Muscle layer of duodenum (tissue), 2 donors: ENCODE measurements around the gene KMT2D.

Experiments used
- H3K27ac ChIP-seq: one replicate; pipeline ENCODE4 v1.7.0; 2013; ENCODE audit warnings: mild to moderate bottlenecking, low read length
- H3K27me3 ChIP-seq: one replicate; pipeline ENCODE4 v1.7.0; 2013; ENCODE audit warnings: low read depth, mild to moderate bottlenecking, control low read depth, low read length
- H3K36me3 ChIP-seq, 2 donors: one replicate each; pipeline ENCODE4 v1.7.0; 2013; ENCODE audit warnings: low read length in 2 of 2, control low read depth in 1 of 2, mild to moderate bottlenecking in 1 of 2; ENCODE audit not compliant: insufficient read depth in 2 of 2, control insufficient read depth in 1 of 2
- H3K4me1 ChIP-seq, 2 donors: one replicate each; pipeline ENCODE4 v1.7.0; 2013; ENCODE audit warnings: low read length in 2 of 2, mild to moderate bottlenecking in 2 of 2, control low read depth in 1 of 2, moderate library complexity in 1 of 2; ENCODE audit not compliant: insufficient read depth in 2 of 2, control insufficient read depth in 1 of 2
- H3K4me3 ChIP-seq, 2 donors: one replicate each; pipeline ENCODE4 v1.7.0; 2013; ENCODE audit warnings: low read length in 2 of 2, low read depth in 1 of 2, mild to moderate bottlenecking in 1 of 2
- H3K9me3 ChIP-seq, 2 donors: one replicate each; pipeline ENCODE4 v1.7.0; 2013; ENCODE audit warnings: low read length in 2 of 2, control low read depth in 1 of 2, mild to moderate bottlenecking in 1 of 2; ENCODE audit not compliant: control insufficient read depth in 1 of 2
- donor health status: healthy.

KMT2D gene

GRCh38 chr12:49030119-49030518 is 30.5 kb downstream of the KMT2D start:
- Histone ChIP-seq H3K27ac (no peak overlapping the region), H3K9me3 (no peaks in the 10 kb centered on the region), H3K4me1 (peaks cover 0 to 17% of the 10 kb centered on the region in 2 donors), H3K4me3 (no peak overlapping the region), H3K27me3 (no peaks in the 10 kb centered on the region), H3K36me3 (peaks cover 85 to 93% of the 10 kb centered on the region in 2 donors)

GRCh38 chr12:49028666-49029275 is 31.8 kb downstream of the KMT2D start:
- H3K27ac ChIP-seq: no peak overlapping the region
- H3K9me3 ChIP-seq: no peaks in the 10 kb centered on the region
- peaks cover 0 to 17% of the 10 kb centered on the region in 2 donors for H3K4me1 ChIP-seq
- H3K4me3 ChIP-seq: no peak overlapping the region
- H3K27me3 ChIP-seq: no peaks in the 10 kb centered on the region
- H3K36me3 ChIP-seq: peaks cover 77 to 93% of the 10 kb centered on the region in 2 donors

- peaks cover 78 to 93% of the 10 kb centered on the region in 2 donors for H3K36me3 ChIP-seq
- H3K27ac ChIP-seq: no peak overlapping the region
- H3K9me3 ChIP-seq: no peaks in the 10 kb centered on the region
- H3K4me1 ChIP-seq: peaks cover 0 to 11% of the 10 kb centered on the region in 2 donors
- H3K4me3 ChIP-seq: no peak overlapping the region
- no peaks in the 10 kb centered on the region for H3K27me3 ChIP-seq
These were observed 32.6 kb downstream of the KMT2D start for GRCh38 chr12:49027846-49028555.

- no peak overlapping the region for H3K4me3 ChIP-seq
- peaks cover 78 to 93% of the 10 kb centered on the region in 2 donors for H3K36me3 ChIP-seq
- no peak overlapping the region for H3K27ac ChIP-seq
- H3K4me1 ChIP-seq: no peaks in the 10 kb centered on the region
- H3K9me3 ChIP-seq: no peaks in the 10 kb centered on the region
- no peaks in the 10 kb centered on the region for H3K27me3 ChIP-seq
These were observed 33.7 kb downstream of the KMT2D start for GRCh38 chr12:49026678-49027480.

GRCh38 chr12:49026101-49026500 is 34.5 kb downstream of the KMT2D start:
- Histone ChIP-seq H3K4me3 (no peak overlapping the region), H3K36me3 (peaks cover 78 to 93% of the 10 kb centered on the region in 2 donors), H3K4me1 (no peaks in the 10 kb centered on the region), H3K9me3 (no peaks in the 10 kb centered on the region), H3K27ac (no peak overlapping the region), H3K27me3 (no peaks in the 10 kb centered on the region)

GRCh38 chr12:49025463-49025862 is 35.1 kb downstream of the KMT2D start:
- peaks cover 72 to 89% of the 10 kb centered on the region in 2 donors for H3K36me3 ChIP-seq
- H3K27ac ChIP-seq: no peak overlapping the region
- no peaks in the 10 kb centered on the region for H3K9me3 ChIP-seq
- H3K27me3 ChIP-seq: no peaks in the 10 kb centered on the region
- H3K4me3 ChIP-seq: no peak overlapping the region
- no peaks in the 10 kb centered on the region for H3K4me1 ChIP-seq

GRCh38 chr12:49024543-49024942 is 36.1 kb downstream of the KMT2D start:
- no peak overlapping the region for H3K4me3 ChIP-seq
- no peaks in the 10 kb centered on the region for H3K9me3 ChIP-seq
- no peak overlapping the region for H3K27ac ChIP-seq
- peaks cover 66 to 84% of the 10 kb centered on the region in 2 donors for H3K36me3 ChIP-seq
- no peaks in the 10 kb centered on the region for H3K27me3 ChIP-seq
- H3K4me1 ChIP-seq: no peaks in the 10 kb centered on the region

GRCh38 chr12:49023812-49024211 is 36.8 kb downstream of the KMT2D start:
- Histone ChIP-seq H3K36me3 (peaks cover 59 to 77% of the 10 kb centered on the region in 2 donors), H3K27me3 (no peaks in the 10 kb centered on the region), H3K27ac (no peak overlapping the region), H3K4me3 (no peak overlapping the region), H3K4me1 (no peaks in the 10 kb centered on the region), H3K9me3 (no peaks in the 10 kb centered on the region)

- H3K4me1 ChIP-seq: peaks cover 0 to 3% of the 10 kb centered on the region in 2 donors
- H3K27ac ChIP-seq: no peak overlapping the region
- H3K36me3 ChIP-seq: peaks cover 47 to 67% of the 10 kb centered on the region in 2 donors
- no peaks in the 10 kb centered on the region for H3K9me3 ChIP-seq
- no peak overlapping the region for H3K4me3 ChIP-seq
- no peaks in the 10 kb centered on the region for H3K27me3 ChIP-seq
These were observed 37.9 kb downstream of the KMT2D start for GRCh38 chr12:49022558-49023178.

GRCh38 chr12:49021292-49021915 is 39.2 kb downstream of the KMT2D start:
- Histone ChIP-seq H3K36me3 (peaks cover 44 to 54% of the 10 kb centered on the region in 2 donors), H3K27me3 (no peaks in the 10 kb centered on the region), H3K4me3 (no peak overlapping the region), H3K27ac (no peak overlapping the region), H3K9me3 (no peaks in the 10 kb centered on the region), H3K4me1 (peaks cover 0 to 15% of the 10 kb centered on the region in 2 donors)
